Measurements from ENCODE around the gene EIF3D. TPM values are rescaled to one million over a fixed set of nuclear protein-coding genes. Genes with fewer than 3 reads are reported as not detected.

The EIF3D gene
- total and polyA plus RNA-seq, 4 donors, result 125 to 164 (median 132) TPM

DNA sequence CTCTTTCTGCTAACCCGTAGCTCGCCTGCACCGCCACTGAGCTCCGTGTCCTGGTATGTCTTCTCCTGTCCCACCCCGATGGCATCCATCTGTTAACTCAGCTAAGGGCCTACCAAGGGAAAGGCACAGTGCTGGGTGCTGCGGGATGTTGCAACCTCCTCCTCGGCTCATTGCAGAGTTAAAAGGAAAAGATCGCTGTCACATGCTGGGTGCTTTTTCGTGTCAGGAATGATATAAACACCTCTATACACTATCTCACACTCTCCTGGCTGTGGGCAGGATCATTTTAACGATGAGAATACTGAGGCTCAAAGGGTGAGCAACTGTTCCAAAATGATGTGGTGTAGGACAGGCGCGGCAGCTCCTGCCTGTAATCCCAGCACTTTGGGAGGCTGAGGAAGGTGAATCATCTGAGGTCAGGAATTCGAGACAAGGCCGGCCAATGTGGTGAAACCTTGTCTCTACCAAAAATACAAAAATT, 57.6 kb downstream of the EIF3D start:
- H3K4me1 ChIP-seq (ENCODE audit: control insufficient read depth, insufficient read depth, low read length), result peaks cover 8% of the 10 kb centered on the region
- no peaks in the 10 kb centered on the region for H3K27me3 ChIP-seq (ENCODE audit: control insufficient read depth, insufficient read depth, low read length)
- no peak overlapping the region for H3K27ac ChIP-seq (ENCODE audit: low read depth, low read length)
- H3K4me3 ChIP-seq (ENCODE audit: low read depth, low read length), result no peak overlapping the region
- DNase-seq (ENCODE audit: low read depth in 4 of 6, low spot score in 6 of 6), result no peak
- peaks cover 83% of the 10 kb centered on the region for H3K36me3 ChIP-seq (ENCODE audit: control insufficient read depth, insufficient read depth, low read length)
- WGBS (ENCODE audit: insufficient coverage), result 97% methylated on average over 8 of the region's 14 CpGs
- no peaks in the 10 kb centered on the region for H3K9me3 ChIP-seq (ENCODE audit: control insufficient read depth, insufficient read depth, low read length)

DNA sequence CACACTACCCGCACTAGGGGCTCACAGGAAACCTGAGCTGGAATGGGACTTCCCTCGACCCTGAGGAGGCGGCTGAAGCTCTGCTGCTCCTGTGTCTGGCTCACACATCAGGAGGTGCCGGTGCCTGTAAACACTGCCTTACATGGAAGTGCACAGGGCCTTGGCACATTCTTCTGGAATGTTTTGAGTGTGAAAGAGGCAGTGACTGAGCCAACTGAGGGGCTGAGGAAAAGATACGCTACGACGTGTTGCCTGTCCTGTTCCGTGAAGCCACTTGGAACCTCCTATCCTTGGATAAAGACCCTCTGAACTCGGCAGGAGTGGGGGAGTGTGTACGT, 58.0 kb downstream of the EIF3D start:
- Histone ChIP-seq H3K27me3 (ENCODE audit: control insufficient read depth, insufficient read depth, low read length) (no peaks in the 10 kb centered on the region), H3K4me3 (ENCODE audit: low read depth, low read length) (no peak overlapping the region), H3K9me3 (ENCODE audit: control insufficient read depth, insufficient read depth, low read length) (no peaks in the 10 kb centered on the region), H3K4me1 (ENCODE audit: control insufficient read depth, insufficient read depth, low read length) (peaks cover 8% of the 10 kb centered on the region), H3K36me3 (ENCODE audit: control insufficient read depth, insufficient read depth, low read length) (peaks cover 83% of the 10 kb centered on the region), H3K27ac (ENCODE audit: low read depth, low read length) (no peak overlapping the region)
- WGBS (ENCODE audit: insufficient coverage), result 87% methylated on average over 9 of the region's 10 CpGs
- no peak for DNase-seq (ENCODE audit: low read depth in 4 of 6, low spot score in 6 of 6)

DNA sequence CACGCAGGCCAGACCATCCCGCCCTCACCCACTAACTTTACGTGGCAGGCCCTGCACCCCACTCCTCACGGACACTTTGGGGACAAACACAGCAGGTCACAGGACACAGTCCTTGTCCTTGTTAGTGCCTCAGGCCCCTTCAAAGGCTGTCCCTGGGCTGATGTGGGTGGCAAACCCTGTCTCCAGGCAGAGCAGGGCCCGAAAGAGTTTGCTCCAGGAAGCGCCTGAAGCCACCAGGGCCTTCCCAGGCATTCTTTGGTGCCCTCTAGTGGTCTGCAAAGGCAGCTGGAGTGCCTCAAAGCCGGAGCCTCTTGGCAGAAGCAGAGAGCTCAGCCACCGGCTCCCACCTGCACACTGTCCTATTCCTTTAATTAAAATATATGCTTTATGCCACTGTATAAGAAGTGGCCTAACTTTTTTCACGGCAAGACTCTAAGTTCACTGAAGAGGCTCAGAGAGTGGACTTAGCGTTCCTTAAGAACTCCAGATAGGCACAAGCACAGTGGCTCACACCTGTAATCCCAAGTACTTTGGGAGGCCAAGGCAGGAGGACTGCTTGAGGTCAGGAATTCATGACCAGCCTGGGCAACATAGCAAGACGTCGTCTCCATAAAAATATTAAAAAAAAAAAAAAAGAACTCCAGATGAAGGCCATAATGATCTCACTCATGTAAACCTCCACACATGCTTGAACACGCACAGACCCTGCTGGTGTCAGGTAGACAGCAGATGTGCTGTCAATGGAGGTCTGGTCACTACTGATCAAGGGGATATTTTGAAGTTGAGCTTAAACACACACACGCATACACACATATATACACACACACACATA, 58.6 kb downstream of the EIF3D start:
- no peaks in the 10 kb centered on the region for H3K9me3 ChIP-seq (ENCODE audit: control insufficient read depth, insufficient read depth, low read length)
- no peak overlapping the region for H3K4me3 ChIP-seq (ENCODE audit: low read depth, low read length)
- H3K36me3 ChIP-seq (ENCODE audit: control insufficient read depth, insufficient read depth, low read length), result peaks cover 85% of the 10 kb centered on the region
- 56% methylated on average over 8 of the region's 14 CpGs for WGBS (ENCODE audit: insufficient coverage)
- DNase-seq (ENCODE audit: low read depth in 4 of 6, low spot score in 6 of 6), result peak in 4 of 6 donors; percentile 72 to 94 (median 84)
- H3K27ac ChIP-seq (ENCODE audit: low read depth, low read length), result no peak overlapping the region
- H3K27me3 ChIP-seq (ENCODE audit: control insufficient read depth, insufficient read depth, low read length), result no peaks in the 10 kb centered on the region
- H3K4me1 ChIP-seq (ENCODE audit: control insufficient read depth, insufficient read depth, low read length), result peaks cover 8% of the 10 kb centered on the region

DNA sequence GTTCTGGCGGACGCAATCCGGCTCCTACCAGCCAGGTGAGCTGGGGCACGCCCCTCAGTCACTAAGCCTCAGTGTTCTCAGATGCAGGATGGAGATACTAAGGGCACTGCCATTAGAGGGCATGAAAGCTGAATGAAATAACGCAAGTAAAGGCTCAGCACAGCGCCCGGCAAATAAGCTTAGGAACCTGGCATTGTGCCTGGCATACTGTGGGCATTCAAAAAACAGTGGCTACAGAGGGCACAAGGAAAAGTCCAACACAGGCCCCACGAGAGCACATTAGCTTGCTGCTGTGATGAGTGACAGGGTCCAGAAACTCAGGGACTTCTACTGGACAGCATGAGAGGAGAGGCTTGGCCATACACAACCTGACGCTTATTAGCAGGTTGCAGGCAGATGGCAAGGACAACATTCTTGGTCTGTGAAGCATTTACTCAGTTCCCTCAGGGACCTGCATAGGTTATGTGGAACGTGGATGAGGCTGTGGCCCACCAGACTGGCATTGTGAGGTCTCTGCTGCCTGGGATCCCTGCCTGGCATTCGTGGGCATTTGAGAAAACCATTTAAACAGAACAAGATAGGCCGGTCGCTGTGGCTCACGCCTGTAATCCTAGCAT, 59.8 kb downstream of the EIF3D start:
- peaks cover 81% of the 10 kb centered on the region for H3K36me3 ChIP-seq (ENCODE audit: control insufficient read depth, insufficient read depth, low read length)
- no peaks in the 10 kb centered on the region for H3K27me3 ChIP-seq (ENCODE audit: control insufficient read depth, insufficient read depth, low read length)
- no peak for DNase-seq (ENCODE audit: low read depth in 4 of 6, low spot score in 6 of 6)
- H3K4me3 ChIP-seq (ENCODE audit: low read depth, low read length), result no peak overlapping the region
- no peak overlapping the region for H3K27ac ChIP-seq (ENCODE audit: low read depth, low read length)
- no peaks in the 10 kb centered on the region for H3K9me3 ChIP-seq (ENCODE audit: control insufficient read depth, insufficient read depth, low read length)
- 83% methylated on average over 14 of the region's 14 CpGs for WGBS (ENCODE audit: insufficient coverage)
- peaks cover 8% of the 10 kb centered on the region for H3K4me1 ChIP-seq (ENCODE audit: control insufficient read depth, insufficient read depth, low read length)

DNA sequence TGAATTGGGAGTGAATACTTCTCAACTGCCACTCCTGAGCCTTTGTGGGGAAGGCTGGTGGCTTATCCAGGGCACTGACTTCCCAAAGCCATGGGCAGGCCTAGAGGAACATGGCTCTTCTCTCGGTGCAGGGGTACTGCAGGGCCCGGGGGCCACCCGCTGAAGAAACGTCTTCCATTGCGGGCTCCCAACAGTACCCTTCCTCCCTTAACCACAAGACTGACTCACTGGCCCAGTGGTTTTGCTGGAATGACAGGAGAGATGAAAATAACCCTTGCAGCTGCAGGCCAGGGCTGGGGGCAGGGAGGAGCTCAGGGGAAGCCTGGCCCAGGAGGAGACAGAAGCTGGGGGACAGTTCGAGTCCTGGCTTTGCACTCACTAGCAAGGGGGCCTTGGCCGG, 61.0 kb downstream of the EIF3D start:
- peaks cover 8% of the 10 kb centered on the region for H3K4me1 ChIP-seq (ENCODE audit: control insufficient read depth, insufficient read depth, low read length)
- H3K36me3 ChIP-seq (ENCODE audit: control insufficient read depth, insufficient read depth, low read length), result peaks cover 69% of the 10 kb centered on the region
- H3K27me3 ChIP-seq (ENCODE audit: control insufficient read depth, insufficient read depth, low read length), result no peaks in the 10 kb centered on the region
- H3K27ac ChIP-seq (ENCODE audit: low read depth, low read length), result no peak overlapping the region
- DNase-seq (ENCODE audit: low read depth in 4 of 6, low spot score in 6 of 6), result no peak
- H3K9me3 ChIP-seq (ENCODE audit: control insufficient read depth, insufficient read depth, low read length), result no peaks in the 10 kb centered on the region
- H3K4me3 ChIP-seq (ENCODE audit: low read depth, low read length), result no peak overlapping the region
- WGBS (ENCODE audit: insufficient coverage), result 100% methylated on average over 4 of the region's 7 CpGs

DNA sequence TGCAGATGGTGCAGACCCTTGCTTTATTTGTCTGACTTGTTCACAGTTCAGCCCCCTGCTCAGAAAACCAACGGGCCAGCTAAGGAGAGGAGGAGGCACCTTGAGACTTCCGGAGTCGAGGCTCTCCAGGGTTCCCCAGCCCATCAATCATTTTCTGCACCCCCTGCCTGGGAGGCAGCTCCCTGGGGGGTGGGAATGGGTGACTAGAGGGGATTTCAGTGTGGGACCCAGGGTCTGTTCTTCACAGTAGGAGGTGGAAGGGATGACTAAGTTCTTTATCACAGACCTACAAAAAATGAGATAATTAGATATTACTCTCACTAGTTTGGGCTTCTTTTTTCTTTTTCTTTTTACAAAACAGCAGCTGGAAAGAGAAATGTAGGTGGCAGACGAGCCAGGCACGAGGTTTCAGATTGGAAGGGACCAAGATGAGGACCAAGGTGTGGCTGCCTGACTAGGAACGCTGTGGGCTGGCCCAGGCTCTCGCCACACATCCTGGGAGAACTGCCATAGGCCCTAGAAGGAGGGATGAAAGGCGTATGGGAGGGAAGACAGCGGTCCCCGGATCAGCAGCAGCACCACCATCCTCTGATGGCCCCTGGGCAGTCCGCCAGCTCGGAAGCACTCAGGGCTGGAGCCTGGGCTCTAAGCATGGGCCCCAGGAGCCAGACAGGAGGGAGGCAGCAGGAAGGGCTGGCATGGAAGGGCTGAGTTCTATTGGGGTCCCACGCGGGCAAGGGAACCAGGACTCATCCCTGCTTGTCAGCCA, 61.7 kb downstream of the EIF3D start:
- no peaks in the 10 kb centered on the region for H3K27me3 ChIP-seq (ENCODE audit: control insufficient read depth, insufficient read depth, low read length)
- peaks cover 10% of the 10 kb centered on the region for H3K4me1 ChIP-seq (ENCODE audit: control insufficient read depth, insufficient read depth, low read length)
- H3K27ac ChIP-seq (ENCODE audit: low read depth, low read length), result no peak overlapping the region
- WGBS (ENCODE audit: insufficient coverage), result 86% methylated on average over 12 of the region's 14 CpGs
- no peaks in the 10 kb centered on the region for H3K9me3 ChIP-seq (ENCODE audit: control insufficient read depth, insufficient read depth, low read length)
- DNase-seq (ENCODE audit: low read depth in 4 of 6, low spot score in 6 of 6), result no peak
- peaks cover 62% of the 10 kb centered on the region for H3K36me3 ChIP-seq (ENCODE audit: control insufficient read depth, insufficient read depth, low read length)
- H3K4me3 ChIP-seq (ENCODE audit: low read depth, low read length), result no peak overlapping the region

DNA sequence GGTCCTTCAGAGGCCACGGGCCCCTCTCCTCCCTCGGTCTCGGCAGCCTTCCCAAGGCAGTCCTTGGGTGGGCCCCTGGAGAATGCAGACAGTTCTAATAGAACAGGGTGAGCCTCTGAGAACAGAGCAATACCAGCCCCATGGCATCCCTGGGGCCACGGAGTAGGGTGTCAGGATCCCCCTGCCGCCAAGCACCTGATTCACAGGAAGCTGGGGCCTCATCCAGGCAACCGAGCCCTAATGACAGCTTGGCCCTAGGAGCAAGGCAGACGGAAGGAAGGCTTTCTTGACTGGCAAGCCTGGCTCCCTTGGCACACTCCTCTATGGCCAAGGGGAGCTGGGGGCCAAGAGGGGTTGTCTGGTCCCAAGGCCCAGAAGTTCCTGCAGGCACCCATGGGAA, 62.7 kb downstream of the EIF3D start:
- H3K36me3 ChIP-seq (ENCODE audit: control insufficient read depth, insufficient read depth, low read length), result peaks cover 53% of the 10 kb centered on the region
- no peak overlapping the region for H3K27ac ChIP-seq (ENCODE audit: low read depth, low read length)
- H3K4me1 ChIP-seq (ENCODE audit: control insufficient read depth, insufficient read depth, low read length), result peaks cover 12% of the 10 kb centered on the region
- no peak for DNase-seq (ENCODE audit: low read depth in 4 of 6, low spot score in 6 of 6)
- H3K9me3 ChIP-seq (ENCODE audit: control insufficient read depth, insufficient read depth, low read length), result no peaks in the 10 kb centered on the region
- H3K4me3 ChIP-seq (ENCODE audit: low read depth, low read length), result no peak overlapping the region
- WGBS (ENCODE audit: insufficient coverage), result 85% methylated on average over 7 of the region's 7 CpGs
- H3K27me3 ChIP-seq (ENCODE audit: control insufficient read depth, insufficient read depth, low read length), result no peaks in the 10 kb centered on the region

DNA sequence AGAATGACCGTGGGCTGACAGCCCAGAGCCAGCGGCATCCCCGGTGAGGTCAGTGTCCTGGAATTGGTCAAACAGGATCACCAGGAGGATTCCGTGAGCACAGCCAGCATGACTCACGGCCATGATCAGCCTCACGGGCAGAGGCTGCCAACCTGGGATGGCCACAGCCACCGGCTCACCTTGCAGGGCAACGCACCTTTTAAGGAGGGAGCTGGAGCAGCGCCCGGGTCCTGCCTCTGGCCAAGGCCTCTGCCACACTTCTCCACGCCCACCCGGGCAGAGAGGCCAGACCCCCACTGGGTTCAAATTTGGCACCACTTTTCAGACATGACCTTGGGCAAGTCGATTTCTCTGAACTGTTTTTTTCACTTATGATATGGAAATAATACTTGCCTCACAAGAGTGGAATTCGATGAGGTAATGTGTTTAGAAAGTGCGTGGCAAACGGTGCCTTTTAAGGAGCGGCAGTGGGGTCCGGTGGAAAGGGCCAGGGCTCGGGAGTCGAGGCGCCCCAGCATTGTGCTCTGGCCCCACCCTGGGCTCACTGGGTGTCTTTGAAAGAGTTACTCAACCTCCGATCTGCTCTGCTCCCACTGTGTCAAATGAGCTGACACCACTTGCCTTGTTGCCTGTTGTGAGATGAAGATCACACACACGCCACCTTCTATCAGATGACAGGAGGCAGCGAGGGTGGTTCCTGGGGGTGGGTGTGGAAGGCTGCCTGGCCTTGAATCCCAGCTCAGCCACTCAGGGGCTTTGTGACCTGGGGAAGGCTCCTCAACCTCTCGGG, 63.5 kb downstream of the EIF3D start:
- Histone ChIP-seq H3K27ac (ENCODE audit: low read depth, low read length) (no peak overlapping the region), H3K4me3 (ENCODE audit: low read depth, low read length) (no peak overlapping the region), H3K27me3 (ENCODE audit: control insufficient read depth, insufficient read depth, low read length) (no peaks in the 10 kb centered on the region), H3K9me3 (ENCODE audit: control insufficient read depth, insufficient read depth, low read length) (no peaks in the 10 kb centered on the region), H3K36me3 (ENCODE audit: control insufficient read depth, insufficient read depth, low read length) (peaks cover 48% of the 10 kb centered on the region), H3K4me1 (ENCODE audit: control insufficient read depth, insufficient read depth, low read length) (peaks cover 9% of the 10 kb centered on the region)
- WGBS (ENCODE audit: insufficient coverage), result 87% methylated on average over 22 of the region's 25 CpGs
- no peak for DNase-seq (ENCODE audit: low read depth in 4 of 6, low spot score in 6 of 6)

DNA sequence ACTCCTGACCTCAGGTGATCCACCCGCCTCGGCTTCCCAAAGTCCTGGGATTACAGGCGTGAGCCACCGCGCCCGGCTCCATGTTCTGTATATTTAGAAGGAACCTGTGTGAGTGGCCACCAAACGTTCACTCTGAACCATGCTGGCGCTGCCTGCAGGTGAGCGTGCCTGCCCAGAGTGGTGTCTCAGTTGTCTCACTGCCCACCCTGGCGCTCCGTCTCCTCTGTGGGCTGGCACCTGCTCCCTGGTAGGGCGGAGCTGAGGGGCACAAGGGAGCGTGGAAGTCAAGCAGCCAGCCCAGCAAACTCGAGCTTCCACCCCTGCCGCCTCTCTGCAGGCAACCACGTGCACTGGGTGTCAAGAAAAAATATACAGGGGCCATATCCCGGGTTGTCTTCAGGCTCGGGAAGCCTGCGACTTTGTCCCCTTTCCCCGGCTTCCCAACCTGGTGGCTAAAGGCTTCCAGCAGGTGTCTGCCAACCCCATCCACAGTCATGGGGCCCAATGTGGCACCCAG, 64.2 kb downstream of the EIF3D start:
- Histone ChIP-seq H3K27me3 (ENCODE audit: control insufficient read depth, insufficient read depth, low read length) (no peaks in the 10 kb centered on the region), H3K27ac (ENCODE audit: low read depth, low read length) (no peak overlapping the region), H3K4me3 (ENCODE audit: low read depth, low read length) (no peak overlapping the region), H3K4me1 (ENCODE audit: control insufficient read depth, insufficient read depth, low read length) (peaks cover 3% of the 10 kb centered on the region), H3K36me3 (ENCODE audit: control insufficient read depth, insufficient read depth, low read length) (peaks cover 44% of the 10 kb centered on the region), H3K9me3 (ENCODE audit: control insufficient read depth, insufficient read depth, low read length) (no peaks in the 10 kb centered on the region)
- WGBS (ENCODE audit: insufficient coverage), result 89% methylated on average over 20 of the region's 20 CpGs
- no peak for DNase-seq (ENCODE audit: low read depth in 4 of 6, low spot score in 6 of 6)
